Esophagus squamous epithelium (tissue), 5 donors: ENCODE measurements around the gene MYBPC1. TPM values are rescaled to one million over a fixed set of nuclear protein-coding genes. Genes with fewer than 3 reads are reported as not detected.

Experiments
- DNase-seq: peaks from one replicate; lab custom pipeline; 2025; lab: John Stamatoyannopoulos, UW
- H3K27ac ChIP-seq, 4 donors: fragments of 200-600 bp; sonication (generic); one replicate each; pipeline ENCODE4 v1.5.1; 2016 to 2019; ENCODE audit warnings: mild to moderate bottlenecking in 1 of 4
- H3K27me3 ChIP-seq, 4 donors: fragments of 200-600 bp; sonication (generic); 1 replicate in 3 of 4; 2 replicates in 1 of 4; pipeline versions ENCODE4 v1.5.1 to v1.6.0; 2017 to 2021; ENCODE audit warnings: antibody characterized with exemption in 1 of 4
- H3K36me3 ChIP-seq, 3 donors: fragments of 200-600 bp; sonication (generic); one replicate each; pipeline ENCODE4 v1.5.1; 2016 to 2019
- H3K4me1 ChIP-seq, 3 donors: fragments of 200-600 bp; sonication (generic); one replicate each; pipeline ENCODE4 v1.5.1; 2017 to 2019
- H3K4me3 ChIP-seq, 4 donors: fragments of 200-600 bp; sonication (generic); 1 replicate in 3 of 4; 2 replicates in 1 of 4; pipeline ENCODE4 v1.5.1; 2016 to 2019; ENCODE audit warnings: mild to moderate bottlenecking in 2 of 4, moderate library complexity in 1 of 4
- H3K9me3 ChIP-seq, 3 donors: fragments of 200-600 bp; sonication (generic); one replicate each; pipeline ENCODE4 v1.5.1; 2016 to 2019
- POLR2A ChIP-seq, 4 donors: fragments of 450-650 bp; IDR thresholded peaks; one replicate each; pipeline ENCODE4 v1.6.1; 2017; ENCODE audit warnings: antibody characterized with exemption in 4 of 4, mild to moderate bottlenecking in 4 of 4, moderate library complexity in 3 of 4
- WGBS, 2 donors: methylation state at CpG; one replicate each; pipeline ENCODE4 v1.1.5; 2018; 5-methylcytosine and 5-hydroxymethylcytosine counted together
- intact Hi-C: fragments of 100-400 bp; cut with DNase I; formaldehyde crosslinking; loops from one replicate; pipeline ENCODE4 v1.15.0; 2022
- total RNA-seq, 4 donors: library from RNA; depleted of rRNA; stranded (reverse); fragments of >200 nt; gene quantifications; one replicate each; pipeline ENCODE4 v1.1.0, GENCODE V29; 2016
- TF ChIP-seq, protein P1 (sequence below), 6 experiments: fragments of 450-650 bp in 4 of 6; fragments of 200-600 bp in 2 of 6; sonication (generic) in 2 of 6; IDR thresholded peaks; one replicate each; pipeline ENCODE4 v1.5.1; 2016 to 2019; ENCODE audit warnings: antibody characterized with exemption in 6 of 6, mild to moderate bottlenecking in 4 of 6, moderate library complexity in 4 of 6
- donor health status: DM: yes; HTN: yes; CAD: no.

Gene MYBPC1
- total RNA-seq, 4 donors from 2014 or later = not detected

DNA sequence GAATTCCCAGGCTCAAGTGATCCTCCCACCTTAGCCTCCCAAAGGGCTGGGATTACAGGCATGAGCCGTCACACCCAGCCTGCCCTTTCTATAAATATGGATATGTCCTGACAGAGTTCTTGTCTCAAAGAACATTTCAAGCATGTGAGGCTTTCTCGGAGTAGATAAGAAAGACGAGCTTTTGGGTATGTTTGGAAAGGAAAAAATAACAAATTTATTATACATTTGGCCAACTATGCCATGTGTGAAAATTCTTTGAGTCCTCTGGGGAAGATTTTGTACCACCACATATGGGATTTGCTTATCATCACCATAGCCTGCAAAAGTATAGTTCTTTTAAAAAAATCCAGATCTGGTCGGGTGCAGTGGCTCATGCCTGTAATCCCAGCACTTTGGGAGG lies 23.7 kb upstream of the MYBPC1 start:
- 23 to 43% methylated on average over 4 of the region's 4 CpGs for WGBS, 2 donors
- no peaks in the 10 kb centered on the region for H3K36me3 ChIP-seq
- H3K4me1 ChIP-seq = peaks cover 0 to 4% (median 0%) of the 10 kb centered on the region in 3 donors
- no peak for DNase-seq
- intact Hi-C loops = loop anchor here (5.0 kb wide), 1 partner anchor 186 kb away; no protein-coding TSS in a partner anchor
- H3K27me3 ChIP-seq = no peaks in the 10 kb centered on the region
- H3K9me3 ChIP-seq = no peaks in the 10 kb centered on the region
- TF ChIP-seq POLR2A (IDR thresholded peaks at IDR 0.05) = no peak
- TF ChIP-seq, protein P1, sequence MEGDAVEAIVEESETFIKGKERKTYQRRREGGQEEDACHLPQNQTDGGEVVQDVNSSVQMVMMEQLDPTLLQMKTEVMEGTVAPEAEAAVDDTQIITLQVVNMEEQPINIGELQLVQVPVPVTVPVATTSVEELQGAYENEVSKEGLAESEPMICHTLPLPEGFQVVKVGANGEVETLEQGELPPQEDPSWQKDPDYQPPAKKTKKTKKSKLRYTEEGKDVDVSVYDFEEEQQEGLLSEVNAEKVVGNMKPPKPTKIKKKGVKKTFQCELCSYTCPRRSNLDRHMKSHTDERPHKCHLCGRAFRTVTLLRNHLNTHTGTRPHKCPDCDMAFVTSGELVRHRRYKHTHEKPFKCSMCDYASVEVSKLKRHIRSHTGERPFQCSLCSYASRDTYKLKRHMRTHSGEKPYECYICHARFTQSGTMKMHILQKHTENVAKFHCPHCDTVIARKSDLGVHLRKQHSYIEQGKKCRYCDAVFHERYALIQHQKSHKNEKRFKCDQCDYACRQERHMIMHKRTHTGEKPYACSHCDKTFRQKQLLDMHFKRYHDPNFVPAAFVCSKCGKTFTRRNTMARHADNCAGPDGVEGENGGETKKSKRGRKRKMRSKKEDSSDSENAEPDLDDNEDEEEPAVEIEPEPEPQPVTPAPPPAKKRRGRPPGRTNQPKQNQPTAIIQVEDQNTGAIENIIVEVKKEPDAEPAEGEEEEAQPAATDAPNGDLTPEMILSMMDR (IDR thresholded peaks at IDR 0.05) = no peak
- no peak overlapping the region for H3K4me3 ChIP-seq
- H3K27ac ChIP-seq = no peak overlapping the region

DNA sequence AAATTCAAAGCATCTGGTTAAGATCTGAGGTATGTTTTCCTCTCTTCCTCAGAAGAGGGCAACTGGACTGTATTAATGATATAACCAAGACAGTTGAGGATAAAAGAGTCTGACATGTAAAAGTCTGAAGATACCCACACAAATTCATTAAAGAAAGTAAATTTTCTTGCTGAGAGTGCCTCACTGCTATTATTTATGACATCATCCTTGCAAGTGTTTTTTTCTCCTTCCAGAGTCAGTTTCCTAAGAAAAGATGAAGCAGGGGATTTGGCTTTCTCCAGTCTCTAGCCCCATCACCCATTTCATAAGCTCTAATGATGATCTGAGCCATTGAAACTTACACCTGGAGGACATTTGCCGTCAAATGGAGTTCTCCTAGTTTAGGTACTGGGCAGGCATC lies 21.0 kb upstream of the MYBPC1 start:
- no peak for TF ChIP-seq POLR2A (IDR thresholded peaks at IDR 0.05)
- TF ChIP-seq, protein P1 (IDR thresholded peaks at IDR 0.05) = no peak
- no peaks in the 10 kb centered on the region for H3K9me3 ChIP-seq
- peaks cover 0 to 4% (median 0%) of the 10 kb centered on the region in 3 donors for H3K4me1 ChIP-seq
- H3K36me3 ChIP-seq = no peaks in the 10 kb centered on the region
- no peak overlapping the region for H3K27ac ChIP-seq
- no peak for DNase-seq
- 93 to 100% methylated on average over 1 of the region's 1 CpG for WGBS, 2 donors
- no peaks in the 10 kb centered on the region for H3K27me3 ChIP-seq
- no peak overlapping the region for H3K4me3 ChIP-seq
- intact Hi-C loops = loop anchor here (5.0 kb wide), 1 partner anchor 184 kb away; no protein-coding TSS in a partner anchor

DNA sequence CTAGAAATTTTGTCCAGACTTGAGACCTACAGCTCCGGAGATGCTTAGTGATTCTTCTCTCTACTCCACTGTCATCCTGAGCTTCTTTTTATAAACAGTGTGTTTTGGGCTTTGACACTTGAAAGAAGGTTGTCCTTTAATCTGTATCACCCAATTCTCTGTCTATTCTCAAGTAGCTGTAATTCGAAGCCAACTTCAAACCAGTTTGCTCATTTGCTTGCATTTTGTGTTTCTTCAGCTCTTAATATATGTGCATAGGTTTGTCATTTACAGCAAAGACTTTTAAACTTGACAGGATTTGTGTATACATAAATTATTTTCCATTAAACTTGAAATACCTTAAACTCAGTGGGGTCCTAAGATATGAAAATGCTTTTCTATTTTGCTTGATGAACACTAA lies 16.4 kb upstream of the MYBPC1 start:
- TF ChIP-seq, protein P1 (IDR thresholded peaks at IDR 0.05) = no peak
- TF ChIP-seq POLR2A (IDR thresholded peaks at IDR 0.05) = no peak

DNA sequence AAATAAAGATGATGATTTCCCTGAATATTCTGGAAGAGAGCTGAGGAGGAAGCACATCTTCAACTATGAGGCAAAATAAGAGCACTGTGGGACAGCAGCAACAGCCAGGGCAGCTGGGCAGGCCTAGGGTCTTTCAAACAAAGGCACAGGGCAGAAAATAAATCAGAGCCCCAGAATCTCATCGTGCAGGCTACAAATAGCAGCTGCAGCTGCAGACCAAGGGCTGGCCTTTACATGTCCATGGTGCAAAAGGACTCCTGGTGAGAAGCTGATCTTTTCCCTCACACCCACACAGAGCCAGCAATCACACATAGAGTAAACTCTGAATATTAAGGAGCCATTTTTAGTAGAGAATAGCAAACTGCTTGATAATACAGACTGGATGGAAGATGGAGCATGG lies 13.6 kb upstream of the MYBPC1 start:
- Histone ChIP-seq H3K4me1 (no peaks in the 10 kb centered on the region), H3K27ac (no peak overlapping the region), H3K27me3 (no peaks in the 10 kb centered on the region), H3K4me3 (no peak overlapping the region), H3K36me3 (no peaks in the 10 kb centered on the region), H3K9me3 (no peaks in the 10 kb centered on the region)
- DNase-seq = no peak
- TF ChIP-seq, protein P1 (IDR thresholded peaks at IDR 0.05) = no peak
- no peak for TF ChIP-seq POLR2A (IDR thresholded peaks at IDR 0.05)
- intact Hi-C loops = no loop called here
- WGBS, 2 donors = 36 to 47% methylated on average over 1 of the region's 1 CpG

More for the DNA sequence above, 16.4 kb upstream of the MYBPC1 start:
- Histone ChIP-seq H3K4me3 (no peak overlapping the region), H3K4me1 (no peaks in the 10 kb centered on the region), H3K36me3 (no peaks in the 10 kb centered on the region), H3K27me3 (no peaks in the 10 kb centered on the region), H3K27ac (no peak overlapping the region), H3K9me3 (no peaks in the 10 kb centered on the region)
- intact Hi-C loops = no loop called here
- 60 to 70% methylated on average over 2 of the region's 2 CpGs for WGBS, 2 donors
- DNase-seq = no peak

DNA sequence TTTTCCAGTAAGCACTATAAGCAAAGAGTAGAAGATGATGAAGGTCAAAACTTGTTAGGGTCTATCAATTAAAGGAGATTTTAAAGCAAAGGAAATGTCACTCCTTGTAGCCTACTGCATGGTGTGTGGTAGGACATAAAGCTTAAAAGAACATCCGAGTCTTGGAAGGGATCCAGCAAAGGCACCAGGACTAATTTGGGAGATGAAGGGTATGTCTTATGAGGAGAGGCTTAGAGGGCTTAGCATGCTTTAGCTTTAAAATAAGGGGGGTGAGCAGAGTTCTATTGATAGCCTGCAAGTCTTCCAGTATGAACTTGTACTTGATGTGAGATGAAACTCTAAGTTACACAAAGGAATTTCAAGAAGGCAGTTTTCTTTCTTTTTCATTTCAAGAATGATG lies 11.8 kb upstream of the MYBPC1 start:
- intact Hi-C loops = no loop called here
- H3K9me3 ChIP-seq = no peaks in the 10 kb centered on the region
- H3K36me3 ChIP-seq = no peaks in the 10 kb centered on the region
- 10 to 41% methylated on average over 1 of the region's 1 CpG for WGBS, 2 donors
- TF ChIP-seq POLR2A (IDR thresholded peaks at IDR 0.05) = no peak
- TF ChIP-seq, protein P1 (IDR thresholded peaks at IDR 0.05) = no peak
- no peaks in the 10 kb centered on the region for H3K27me3 ChIP-seq
- H3K4me3 ChIP-seq = no peak overlapping the region
- no peaks in the 10 kb centered on the region for H3K4me1 ChIP-seq
- H3K27ac ChIP-seq = no peak overlapping the region
- no peak for DNase-seq
